Epithelial cell of proximal tubule (primary cell): ENCODE measurements around the gene PCYOX1L. TPM values are rescaled to one million over a fixed set of nuclear protein-coding genes. Genes with fewer than 3 reads are reported as not detected.

Experiments
- DNase-seq: peaks from one replicate; pipeline ENCODE4 v3.0.0-alpha.2; 2011; ENCODE audit warnings: low read depth
- H3K4me3 ChIP-seq: 2 replicates; pipeline ENCODE4 v1.5.1; 2011; ENCODE audit warnings: low read depth, mild to moderate bottlenecking, low read length
- CTCF ChIP-seq: conservative IDR thresholded peaks from 2 replicates; pipeline ENCODE4 v1.5.1; 2012; ENCODE audit warnings: low read depth, mild to moderate bottlenecking, low read length
- total RNA-seq: library from RNA; depleted of rRNA; stranded (reverse); fragments of >200 nt; gene quantifications from 2 replicates; pipeline ENCODE4 v1.2.3, GENCODE V29; 2015

The PCYOX1L gene
- total RNA-seq, 1 donor from 2014 or later = 7.1 TPM

DNA sequence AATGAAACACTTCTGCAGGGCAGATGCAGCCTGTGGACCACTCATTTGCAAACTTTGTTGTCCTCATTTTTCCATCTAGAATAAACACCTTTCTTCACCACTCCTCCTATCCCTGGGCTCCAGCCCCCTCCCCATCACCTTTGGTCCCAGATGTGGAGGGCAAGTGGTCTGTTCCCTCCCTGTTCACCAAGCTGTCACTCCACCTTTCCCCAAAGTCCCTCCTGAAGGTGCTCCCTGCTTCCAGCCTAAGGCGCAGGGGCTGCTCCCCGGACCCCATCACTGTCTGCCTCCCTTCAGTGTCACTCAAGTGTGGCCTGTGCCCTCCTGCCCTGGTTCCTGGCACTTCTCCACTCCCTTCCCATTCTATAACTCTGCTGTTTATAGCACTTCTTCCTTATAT, 6.9 kb downstream of the PCYOX1L start:
- no peak for DNase-seq
- no peak for TF ChIP-seq CTCF
- H3K4me3 ChIP-seq = no peak overlapping the region

DNA sequence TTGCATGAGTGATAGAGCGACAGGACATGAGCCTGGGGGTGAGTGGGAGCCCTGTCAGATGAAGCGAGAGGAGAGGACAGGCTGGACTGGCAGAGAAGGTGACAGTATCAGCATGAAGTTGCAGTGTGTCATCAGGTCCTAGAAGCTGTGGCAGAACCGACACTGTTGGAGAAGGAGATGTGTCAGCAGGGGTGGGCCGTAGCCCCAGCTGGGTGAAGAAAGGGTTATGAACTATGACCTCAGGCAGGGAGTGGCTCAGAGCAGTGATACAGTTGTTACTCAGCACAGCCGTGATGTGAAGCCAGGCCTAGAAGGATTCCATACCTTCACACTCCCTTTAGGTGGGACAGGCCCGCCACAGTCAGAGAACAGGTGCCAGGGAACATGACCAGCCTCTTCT, 7.6 kb downstream of the PCYOX1L start:
- no peak overlapping the region for H3K4me3 ChIP-seq
- TF ChIP-seq CTCF = no peak
- DNase-seq = no peak

- TF ChIP-seq CTCF = no peak
- no peak overlapping the region for H3K4me3 ChIP-seq
- no peak for DNase-seq
Observed at GRCh38 chr5:149366169-149366729, 8.4 kb downstream of the PCYOX1L start.

- no peak for DNase-seq
- peak; percentile 91 for TF ChIP-seq CTCF
- no peak overlapping the region for H3K4me3 ChIP-seq
Observed at GRCh38 chr5:149367249-149367971, 9.6 kb downstream of the PCYOX1L start.

GRCh38 chr5:149367972-149368645, 10.3 kb downstream of the PCYOX1L start:
- H3K4me3 ChIP-seq = no peak overlapping the region
- DNase-seq = no peak
- TF ChIP-seq CTCF = no peak

DNA sequence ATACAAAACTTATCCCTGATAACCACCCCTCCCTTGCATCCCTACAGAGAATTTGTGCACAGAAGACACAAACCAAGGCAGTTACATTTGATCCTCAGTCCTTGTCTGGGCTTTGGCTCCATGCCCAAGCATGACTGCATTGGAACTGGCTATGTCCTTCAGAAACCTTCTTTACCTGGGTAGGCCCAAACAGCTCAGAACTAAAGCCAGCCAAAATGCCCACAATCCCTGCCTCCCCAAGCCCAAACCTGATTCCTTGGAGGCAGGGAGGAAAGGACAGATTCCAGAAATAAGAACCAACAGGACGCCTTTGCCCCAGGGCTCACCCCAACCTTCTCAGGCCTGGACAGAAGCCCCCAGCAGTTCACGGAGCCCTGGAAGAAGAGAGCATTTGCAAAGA, 13.0 kb downstream of the PCYOX1L start:
- no peak for TF ChIP-seq CTCF
- H3K4me3 ChIP-seq = no peak overlapping the region
- no peak for DNase-seq
